GM10266 (cell line): ENCODE data around the gene SCNM1.
"Not testable (repeated sequence)": the region's sequence is repeated elsewhere in the genome, so short reads cannot be mapped to it uniquely, and the experiment has no call there.

Source experiments
- DNase-seq: peaks from one replicate; pipeline ENCODE4 v3.0.0; 2012; ENCODE audit errors: extremely low spot score
- TF ChIP-seq, protein P1 (sequence below): IDR thresholded peaks from 2 replicates; pipeline ENCODE4 v1.5.1; 2012; ENCODE audit warnings: mild to moderate bottlenecking, low read depth; ENCODE audit not compliant: control insufficient read depth, insufficient read depth; ENCODE audit errors: missing control alignments

SCNM1 gene

GRCh38 chr1:151196292-151196800 lies 30.4 kb downstream of the SCNM1 start:
- DNase-seq: peak; percentile 51
- TF ChIP-seq, protein P1, sequence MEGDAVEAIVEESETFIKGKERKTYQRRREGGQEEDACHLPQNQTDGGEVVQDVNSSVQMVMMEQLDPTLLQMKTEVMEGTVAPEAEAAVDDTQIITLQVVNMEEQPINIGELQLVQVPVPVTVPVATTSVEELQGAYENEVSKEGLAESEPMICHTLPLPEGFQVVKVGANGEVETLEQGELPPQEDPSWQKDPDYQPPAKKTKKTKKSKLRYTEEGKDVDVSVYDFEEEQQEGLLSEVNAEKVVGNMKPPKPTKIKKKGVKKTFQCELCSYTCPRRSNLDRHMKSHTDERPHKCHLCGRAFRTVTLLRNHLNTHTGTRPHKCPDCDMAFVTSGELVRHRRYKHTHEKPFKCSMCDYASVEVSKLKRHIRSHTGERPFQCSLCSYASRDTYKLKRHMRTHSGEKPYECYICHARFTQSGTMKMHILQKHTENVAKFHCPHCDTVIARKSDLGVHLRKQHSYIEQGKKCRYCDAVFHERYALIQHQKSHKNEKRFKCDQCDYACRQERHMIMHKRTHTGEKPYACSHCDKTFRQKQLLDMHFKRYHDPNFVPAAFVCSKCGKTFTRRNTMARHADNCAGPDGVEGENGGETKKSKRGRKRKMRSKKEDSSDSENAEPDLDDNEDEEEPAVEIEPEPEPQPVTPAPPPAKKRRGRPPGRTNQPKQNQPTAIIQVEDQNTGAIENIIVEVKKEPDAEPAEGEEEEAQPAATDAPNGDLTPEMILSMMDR: peak; percentile 59

DNA sequence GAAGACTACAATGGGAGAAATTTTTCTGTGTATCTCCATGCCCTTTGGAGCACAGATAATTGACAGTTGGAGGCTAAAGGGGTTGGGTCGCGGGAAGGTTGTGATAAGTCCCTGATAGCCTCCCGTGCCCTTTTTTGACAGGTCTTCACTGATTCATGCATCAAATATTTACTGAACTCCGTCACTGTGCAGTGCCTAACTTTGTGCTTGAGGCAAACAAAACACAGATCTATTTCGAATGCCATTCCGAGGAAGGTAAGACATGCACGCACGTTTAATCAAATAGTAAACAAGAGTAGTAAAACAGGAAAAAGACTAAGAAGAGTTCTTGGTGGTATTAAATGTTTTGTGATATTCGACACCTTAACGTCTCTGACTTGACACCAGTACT lies 31.9 kb downstream of the SCNM1 start:
- TF ChIP-seq, protein P1: no peak
- DNase-seq: no peak

DNA sequence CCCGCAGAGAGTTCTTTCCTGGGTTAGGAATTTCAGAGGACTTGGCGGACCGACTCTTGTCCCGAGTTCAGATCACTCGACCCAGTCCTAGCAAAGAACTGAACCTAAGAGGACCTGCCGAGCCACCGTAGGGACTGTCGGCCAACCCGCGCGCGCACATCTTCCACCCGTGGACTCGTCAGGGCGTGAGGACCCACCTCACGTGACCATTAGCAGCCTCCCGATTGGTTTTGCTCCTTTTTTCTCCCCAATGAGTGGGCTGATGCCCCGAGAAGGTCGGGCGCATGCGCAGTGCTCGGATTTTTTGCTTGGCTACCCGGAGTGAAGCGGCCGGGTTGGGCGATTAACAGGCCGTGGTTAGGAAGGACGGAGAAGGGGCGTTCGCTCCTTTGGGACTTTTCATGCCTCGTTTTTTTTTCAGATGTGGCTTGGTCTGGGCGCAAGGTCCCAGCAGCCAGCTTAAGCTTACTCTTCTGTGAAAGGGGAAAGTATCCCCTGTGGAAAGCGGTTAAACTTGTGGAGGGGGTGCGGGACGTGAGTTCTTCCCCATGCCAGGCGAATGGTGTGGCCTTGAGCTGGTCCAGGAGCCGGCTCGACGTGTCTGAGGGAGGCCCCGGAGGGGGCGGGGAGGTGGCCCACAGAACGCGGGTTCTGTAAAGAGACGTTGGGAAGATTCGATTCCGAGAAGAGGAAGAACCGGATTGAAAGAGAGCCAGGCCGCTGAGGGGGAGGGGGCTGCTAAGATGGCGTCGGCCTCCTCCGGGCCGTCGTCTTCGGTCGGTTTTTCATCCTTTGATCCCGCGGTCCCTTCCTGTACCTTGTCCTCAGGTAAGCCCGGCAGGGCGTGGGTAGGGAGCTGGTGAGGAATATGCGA lies 32.5 kb downstream of the SCNM1 start, which contains the start of gene PIP5K1A:
Gene PIP5K1A (plus strand): TSS at position 299 of the 874 bp plus-strand sequence. CDS start 445 bp downstream, at position 744.
- TF ChIP-seq, protein P1: no peak
- DNase-seq: peak; percentile 95

- TF ChIP-seq, protein P1: no peak
- DNase-seq: no peak
Measured at GRCh38 chr1:151199873-151200581, 34.1 kb downstream of the SCNM1 start.

DNA sequence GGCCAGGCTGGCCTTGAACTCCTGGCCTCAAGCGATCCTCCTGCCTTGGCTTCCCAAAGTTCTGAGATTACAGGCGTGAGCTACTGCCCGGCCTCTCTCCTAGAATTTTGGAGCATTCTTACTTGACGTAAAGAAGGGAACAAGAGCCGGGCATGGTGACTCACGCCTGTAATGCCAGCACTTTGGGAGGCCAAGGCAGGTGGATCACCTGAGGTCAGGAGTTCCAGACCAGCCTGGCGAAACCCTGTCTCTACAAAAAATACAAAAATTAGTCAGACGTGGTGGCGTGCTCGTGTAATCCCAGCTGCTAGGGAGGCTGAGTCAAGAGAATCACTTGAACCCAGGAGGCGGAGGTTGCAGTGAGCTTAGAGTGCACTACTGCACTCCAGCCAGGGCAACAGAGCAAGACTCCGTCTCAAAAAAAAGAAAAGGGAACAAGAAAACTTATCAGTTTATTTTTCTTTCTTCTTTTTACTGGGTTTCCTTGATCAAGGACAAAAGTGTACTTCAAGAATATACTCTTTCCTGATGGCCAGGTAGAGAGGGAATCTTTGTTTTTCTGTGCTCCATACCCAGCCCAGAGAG lies 39.5 kb downstream of the SCNM1 start:
- not testable (repeated sequence) for DNase-seq

- TF ChIP-seq, protein P1: no peak
Measured at GRCh38 chr1:151210830-151211229, 44.9 kb downstream of the SCNM1 start.

DNA sequence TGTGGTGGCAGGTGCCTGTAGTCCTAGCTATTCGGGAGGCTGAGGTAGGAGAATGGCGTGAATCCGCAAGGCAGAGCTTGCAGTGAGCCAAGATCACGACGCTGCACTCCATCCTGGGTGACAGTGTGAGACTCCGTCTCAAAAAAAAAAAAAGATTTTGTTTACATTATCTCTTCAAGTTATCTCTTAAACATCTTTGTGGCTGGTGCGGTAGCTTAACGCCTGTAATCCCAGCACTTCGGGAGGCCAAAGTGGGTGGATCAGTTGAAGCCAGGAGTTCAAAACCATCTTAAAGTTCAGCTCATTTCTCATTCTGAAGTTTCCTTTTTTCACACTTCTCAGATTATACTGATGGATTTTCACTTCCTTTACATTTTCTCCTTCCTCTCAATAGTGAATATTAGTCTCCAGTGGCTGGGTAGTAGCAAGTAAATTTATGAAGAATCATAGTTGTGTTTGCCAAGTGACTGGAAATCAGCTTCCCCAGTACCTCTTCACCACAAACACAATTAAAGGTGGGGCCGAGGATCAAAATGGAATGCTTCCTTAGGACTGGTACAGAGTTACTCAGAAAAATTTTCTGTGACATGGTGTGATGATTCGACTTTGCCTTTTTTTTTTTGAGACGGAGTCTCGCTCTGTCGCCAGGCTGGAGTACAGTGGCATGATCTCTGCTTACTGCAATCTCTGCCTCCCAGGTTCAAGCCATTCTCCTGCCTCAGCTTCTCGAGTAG lies 46.2 kb downstream of the SCNM1 start:
- TF ChIP-seq, protein P1: no peak

More at GRCh38 chr1:151210830-151211229, 44.9 kb downstream of the SCNM1 start:
- no peak for DNase-seq

More for the DNA sequence above, 46.2 kb downstream of the SCNM1 start:
- DNase-seq: no peak
